HCT116 (cell line): ENCODE results near the gene TRIM24. TPM values are rescaled to one million over a fixed set of nuclear protein-coding genes. Genes with fewer than 3 reads are reported as not detected.
"Not testable (repeated sequence)": the region's sequence is repeated elsewhere in the genome, so short reads cannot be mapped to it uniquely, and the experiment has no call there.

Source experiments
- ATAC-seq: fragments of 200-7000 bp; cut with Tn5 transposase; 2 replicates; pipeline ENCODE4 v1.9.1; 2020; ENCODE audit warnings: mild to moderate bottlenecking, moderate library complexity
- BruUV-seq: library from RNA; stranded (reverse); fragments of 400-500 nt; replicated peaks from 2 replicates; lab custom pipeline; 2021; lab: Mats Ljungman, UMichigan
- CTCF ChIA-PET: fragments of 300-600 bp; sonication (Branson Sonifier 250); formaldehyde crosslinking; loops from one replicate; lab custom pipeline; 2021; ENCODE audit warnings: antibody characterized with exemption; lab: Charles Lee
- POLR2A ChIA-PET: fragments of 300-600, 350-600 bp; sonication (Branson Sonifier 250); formaldehyde crosslinking; loops from one replicate; lab custom pipeline; 2021; ENCODE audit warnings: antibody characterized with exemption; lab: Charles Lee
- RAD21 ChIA-PET, 2 experiments: fragments of 300-600 bp; sonication (Branson Sonifier 250); formaldehyde crosslinking; loops; one replicate each; lab custom pipeline; 2023; ENCODE audit warnings: low total read pairs in 2 of 2; ENCODE audit not compliant: uncharacterized antibody in 2 of 2, unreplicated experiment in 2 of 2, low non-redundant PET in 1 of 2; lab: Charles Lee
- DNase-seq: peaks from one replicate; pipeline ENCODE4 v3.0.0-alpha.2; 2010; ENCODE audit warnings: low read depth, low spot score
- H2AFZ ChIP-seq: fragments of 200-600 bp; shearing (Covaris generic), sonication (generic); 2 replicates; pipeline ENCODE4 v1.6.1; 2017; ENCODE audit warnings: low read depth, mixed run types, mixed read lengths, antibody characterized with exemption, low read length; ENCODE audit not compliant: poor library complexity, severe bottlenecking
- H3K27ac ChIP-seq: 2 replicates; pipeline ENCODE4 v1.5.1; 2012; ENCODE audit warnings: low read depth, low read length
- H3K27me3 ChIP-seq: fragments of 200-600 bp; sonication (generic); 2 replicates; pipeline ENCODE4 v1.6.1; 2016; ENCODE audit warnings: mixed run types, low read length, mixed read lengths; ENCODE audit not compliant: insufficient read depth
- H3K36me3 ChIP-seq, 2 experiments: fragments of 200-500 bp in 1 of 2; fragments of 200-600 bp in 1 of 2; sonication (Bioruptor generic) in 1 of 2; sonication (generic) in 1 of 2; 2 replicates each; pipeline versions ENCODE4 v1.5.1 to v1.6.1; 2014 to 2016; ENCODE audit warnings: low read length in 2 of 2, inconsistent platforms in 1 of 2, mixed read lengths in 1 of 2, mixed run types in 1 of 2; ENCODE audit not compliant: insufficient read depth in 2 of 2, control insufficient read depth in 1 of 2
- H3K4me1 ChIP-seq, 2 experiments: fragments of 200-600 bp in 1 of 2; sonication (generic) in 1 of 2; 2 replicates each; pipeline versions ENCODE4 v1.5.1 to v1.6.1; 2012 to 2017; ENCODE audit warnings: low read length in 2 of 2, inconsistent platforms in 1 of 2, mild to moderate bottlenecking in 1 of 2, mixed read lengths in 1 of 2, mixed run types in 1 of 2, moderate library complexity in 1 of 2; ENCODE audit not compliant: insufficient read depth in 2 of 2, control insufficient read depth in 1 of 2
- H3K4me2 ChIP-seq: fragments of 200-600 bp; sonication (generic); 2 replicates; pipeline ENCODE4 v1.6.1; 2017; ENCODE audit warnings: mixed run types, low read length, mixed read lengths
- H3K4me3 ChIP-seq, 2 experiments: fragments of 200-600 bp in 1 of 2; sonication (generic) in 1 of 2; replicated peaks in 1 of 2; 2 replicates each; pipeline ENCODE4 v1.5.1; 2011 to 2016; ENCODE audit warnings: low read length in 2 of 2, control low read depth in 1 of 2, low read depth in 1 of 2, mild to moderate bottlenecking in 1 of 2, mixed read lengths in 1 of 2, mixed run types in 1 of 2
- H3K79me2 ChIP-seq: fragments of 200-600 bp; sonication (generic); 2 replicates; pipeline ENCODE4 v1.6.1; 2017; ENCODE audit warnings: mild to moderate bottlenecking, mixed run types, low read length, moderate library complexity, mixed read lengths; ENCODE audit not compliant: insufficient read depth
- H3K9ac ChIP-seq: fragments of 200-600 bp; sonication (generic); 2 replicates; pipeline ENCODE4 v1.6.1; 2016; ENCODE audit warnings: low read length, mixed read lengths
- H3K9me2 ChIP-seq: fragments of 200-600 bp; sonication (generic), shearing (Covaris generic); 2 replicates; pipeline ENCODE4 v1.6.1; 2017; ENCODE audit warnings: mixed run types, mild to moderate bottlenecking, moderate library complexity; ENCODE audit not compliant: insufficient read depth
- H3K9me3 ChIP-seq, 2 experiments: fragments of 200-500 bp in 1 of 2; fragments of 200-600 bp in 1 of 2; sonication (Bioruptor generic) in 1 of 2; sonication (generic) in 1 of 2; 2 replicates each; pipeline ENCODE4 v1.6.1; 2014 to 2017; ENCODE audit warnings: low read length in 2 of 2, mixed read lengths in 2 of 2, inconsistent platforms in 1 of 2, low read depth in 1 of 2, mild to moderate bottlenecking in 1 of 2, mixed run types in 1 of 2, moderate library complexity in 1 of 2; ENCODE audit not compliant: control insufficient read depth in 1 of 2, insufficient read depth in 1 of 2
- H4K20me1 ChIP-seq: fragments of 200-600 bp; sonication (generic), shearing (Covaris generic); 2 replicates; pipeline ENCODE4 v1.6.1; 2017; ENCODE audit warnings: mixed run types, mild to moderate bottlenecking, moderate library complexity; ENCODE audit not compliant: insufficient read depth
- CBX3 ChIP-seq: IDR thresholded peaks from 2 replicates; pipeline ENCODE4 v1.6.1; 2012; ENCODE audit warnings: low read depth
- EZH2 ChIP-seq: fragments of 200-600 bp; sonication (generic); IDR thresholded peaks from 2 replicates; pipeline ENCODE4 v1.6.1; 2017; ENCODE audit warnings: antibody characterized with exemption, mixed run types
- EZH2phosphoT487 ChIP-seq: fragments of 200-600 bp; IDR thresholded peaks from 2 replicates; pipeline ENCODE4 v1.6.1; 2018; ENCODE audit warnings: antibody characterized with exemption, borderline replicate concordance
- RAD21 ChIP-seq: IDR thresholded peaks from 2 replicates; pipeline ENCODE4 v1.6.1; 2012; ENCODE audit warnings: low read depth, mild to moderate bottlenecking
- REST ChIP-seq: IDR thresholded peaks from 2 replicates; pipeline ENCODE4 v1.6.1; 2012; ENCODE audit warnings: low read depth
- SRF ChIP-seq: IDR thresholded peaks from 2 replicates; pipeline ENCODE4 v1.6.1; 2012; ENCODE audit warnings: low read depth
- ZBTB33 ChIP-seq: IDR thresholded peaks from 2 replicates; pipeline ENCODE4 v1.6.1; 2011; ENCODE audit warnings: mild to moderate bottlenecking, low read length, moderate library complexity; ENCODE audit not compliant: insufficient replicate concordance; ENCODE audit errors: extremely low read depth
- ZNF274 ChIP-seq: fragments of 200-500 bp; sonication (Bioruptor generic); IDR thresholded peaks from 2 replicates; pipeline ENCODE4 v1.6.1; 2014; ENCODE audit warnings: mild to moderate bottlenecking, low read depth, low read length, inconsistent platforms
- intact Hi-C: fragments of 100-400 bp; cut with micrococcal nuclease; formaldehyde crosslinking; loops from 2 replicates; pipeline ENCODE4 v1.10.0; 2022
- total RNA-seq: library from RNA; stranded (reverse); gene quantifications from one replicate; pipeline ENCODE4 v1.2.1, GENCODE V29; 2021; ENCODE audit not compliant: unreplicated experiment

TRIM24 gene
- total RNA-seq, 1 experiment from 2014 or later, result 12.8 TPM

GRCh38 chr7:138527746-138528223 lies 67.7 kb downstream of the TRIM24 start (continued):
- TF ChIP-seq ZBTB33 (no peak), CBX3 (peak; percentile 100), RAD21 (no peak), EZH2 (no peak), SRF (no peak), ZNF274 (no peak), REST (no peak), EZH2phosphoT487 (no peak)

GRCh38 chr7:138536833-138537232 lies 76.8 kb downstream of the TRIM24 start:
- BruUV-seq, result not testable (repeated sequence)

More at GRCh38 chr7:138536833-138537232, 76.8 kb downstream of the TRIM24 start:
- ATAC-seq, H3K4me2 ChIP-seq, RAD21 ChIA-PET, H3K4me3 ChIP-seq, H3K36me3 ChIP-seq, H3K27me3 ChIP-seq, intact Hi-C loops, H3K9me2 ChIP-seq, DNase-seq, POLR2A ChIA-PET, H3K27ac ChIP-seq, CTCF ChIA-PET, H2AFZ ChIP-seq, H3K9me3 ChIP-seq, H4K20me1 ChIP-seq, H3K4me1 ChIP-seq, H3K79me2 ChIP-seq, H3K9ac ChIP-seq: not testable (repeated sequence)
